ENCODE results near the gene OR2A7. TPM values are rescaled to one million over a fixed set of nuclear protein-coding genes. Genes with fewer than 3 reads are reported as not detected.
"Not testable (repeated sequence)": the region's sequence is repeated elsewhere in the genome, so short reads cannot be mapped to it uniquely, and the experiment has no call there.

OR2A7 gene
- total and polyA plus RNA-seq, 10 of the 15 experiments (the other 5 are each of a cell fraction or from before 2014, with no cell fraction given): 0.34 to 2.3 (median 0.89) TPM

- intact Hi-C loops (cut with micrococcal nuclease; ENCODE audit: unreplicated experiment); FAIRE-seq; H2AFZ ChIP-seq (ENCODE audit: control insufficient read depth, low read depth, low read length); H3K4me1 ChIP-seq (ENCODE audit: control insufficient read depth, insufficient read depth, low read length); in situ Hi-C loops (cut with MboI); BruUV-seq (replicated peaks); H3K27me3 ChIP-seq (replicated peaks in 1 of 2; ENCODE audit: control insufficient read depth in 2 of 2, insufficient read depth in 2 of 2, low read length in 1 of 2); H4K20me1 ChIP-seq (ENCODE audit: control insufficient read depth, insufficient read depth); ATAC-seq; DNase-seq (ENCODE audit: low read depth, low spot score); POLR2A ChIA-PET; CTCF ChIA-PET; H3K79me2 ChIP-seq (ENCODE audit: control insufficient read depth, insufficient read depth, low read length); H3K27ac ChIP-seq (ENCODE audit: control insufficient read depth, insufficient read depth); SMC1A ChIA-PET (ENCODE audit: uncharacterized antibody, unreplicated experiment); RAD21 ChIA-PET (ENCODE audit: unreplicated experiment); H3K9ac ChIP-seq (ENCODE audit: control insufficient read depth, insufficient read depth, low read length); H3K4me3 ChIP-seq; H3K36me3 ChIP-seq (ENCODE audit: control insufficient read depth in 2 of 2, insufficient read depth in 2 of 2, low read length in 1 of 2); H3K4me2 ChIP-seq (ENCODE audit: control insufficient read depth, insufficient read depth); H3K9me3 ChIP-seq (replicated peaks; ENCODE audit: control insufficient read depth, insufficient read depth, low read length): not testable (repeated sequence)
- WGBS (ENCODE audit: insufficient coverage, insufficient replicate concordance, low lambda C conversion rate, missing lambda C conversion rate): 64% methylated on average over 2 of the region's 4 CpGs
Measured at GRCh38 chr7:144226866-144227265, 37.7 kb downstream of the OR2A7 start.

- FAIRE-seq; H3K4me2 ChIP-seq (ENCODE audit: control insufficient read depth, insufficient read depth); intact Hi-C loops (cut with micrococcal nuclease; ENCODE audit: unreplicated experiment); H3K9ac ChIP-seq (ENCODE audit: control insufficient read depth, insufficient read depth, low read length); CTCF ChIA-PET; SMC1A ChIA-PET (ENCODE audit: uncharacterized antibody, unreplicated experiment); in situ Hi-C loops (cut with MboI); RAD21 ChIA-PET (ENCODE audit: unreplicated experiment); POLR2A ChIA-PET; H3K27me3 ChIP-seq (replicated peaks in 1 of 2; ENCODE audit: control insufficient read depth in 2 of 2, insufficient read depth in 2 of 2, low read length in 1 of 2); H4K20me1 ChIP-seq (ENCODE audit: control insufficient read depth, insufficient read depth); H2AFZ ChIP-seq (ENCODE audit: control insufficient read depth, low read depth, low read length); BruUV-seq (replicated peaks); H3K27ac ChIP-seq (ENCODE audit: control insufficient read depth, insufficient read depth); H3K79me2 ChIP-seq (ENCODE audit: control insufficient read depth, insufficient read depth, low read length); H3K4me3 ChIP-seq; H3K4me1 ChIP-seq (ENCODE audit: control insufficient read depth, insufficient read depth, low read length); DNase-seq (ENCODE audit: low read depth, low spot score); H3K36me3 ChIP-seq (ENCODE audit: control insufficient read depth in 2 of 2, insufficient read depth in 2 of 2, low read length in 1 of 2); H3K9me3 ChIP-seq (replicated peaks; ENCODE audit: control insufficient read depth, insufficient read depth, low read length): not testable (repeated sequence)
- peak; percentile 31; the same call in 2 of the 3 replicates for ATAC-seq
Measured at GRCh38 chr7:144223675-144224074, 40.9 kb downstream of the OR2A7 start.

- ATAC-seq; SMC1A ChIA-PET (ENCODE audit: uncharacterized antibody, unreplicated experiment): not testable (repeated sequence)
- peak; percentile 47 for FAIRE-seq
Measured at GRCh38 chr7:144220531-144220930, 44.1 kb downstream of the OR2A7 start.

GRCh38 chr7:144219149-144219548 is 45.4 kb downstream of the OR2A7 start:
- H3K27ac ChIP-seq (ENCODE audit: control insufficient read depth, insufficient read depth); H2AFZ ChIP-seq (ENCODE audit: control insufficient read depth, low read depth, low read length); POLR2A ChIA-PET; H3K4me3 ChIP-seq; H3K27me3 ChIP-seq (replicated peaks in 1 of 2; ENCODE audit: control insufficient read depth in 2 of 2, insufficient read depth in 2 of 2, low read length in 1 of 2); SMC1A ChIA-PET (ENCODE audit: uncharacterized antibody, unreplicated experiment); in situ Hi-C loops (cut with MboI); DNase-seq (ENCODE audit: low read depth, low spot score); H3K79me2 ChIP-seq (ENCODE audit: control insufficient read depth, insufficient read depth, low read length); H4K20me1 ChIP-seq (ENCODE audit: control insufficient read depth, insufficient read depth); H3K4me2 ChIP-seq (ENCODE audit: control insufficient read depth, insufficient read depth); intact Hi-C loops (cut with micrococcal nuclease; ENCODE audit: unreplicated experiment); H3K36me3 ChIP-seq (ENCODE audit: control insufficient read depth in 2 of 2, insufficient read depth in 2 of 2, low read length in 1 of 2); H3K4me1 ChIP-seq (ENCODE audit: control insufficient read depth, insufficient read depth, low read length); H3K9ac ChIP-seq (ENCODE audit: control insufficient read depth, insufficient read depth, low read length); RAD21 ChIA-PET (ENCODE audit: unreplicated experiment); BruUV-seq (replicated peaks); CTCF ChIA-PET; H3K9me3 ChIP-seq (replicated peaks; ENCODE audit: control insufficient read depth, insufficient read depth, low read length): not testable (repeated sequence)
- WGBS (ENCODE audit: insufficient coverage, insufficient replicate concordance, low lambda C conversion rate, missing lambda C conversion rate): no CpG with 5 or more reads among the region's 4 CpGs
- FAIRE-seq: peak; percentile 88
- peak; percentile 73 for ATAC-seq

More at GRCh38 chr7:144220531-144220930, 44.1 kb downstream of the OR2A7 start:
- CTCF ChIA-PET; RAD21 ChIA-PET (ENCODE audit: unreplicated experiment); H4K20me1 ChIP-seq (ENCODE audit: control insufficient read depth, insufficient read depth); intact Hi-C loops (cut with micrococcal nuclease; ENCODE audit: unreplicated experiment); H3K4me1 ChIP-seq (ENCODE audit: control insufficient read depth, insufficient read depth, low read length); POLR2A ChIA-PET; H3K79me2 ChIP-seq (ENCODE audit: control insufficient read depth, insufficient read depth, low read length); BruUV-seq (replicated peaks); H3K4me2 ChIP-seq (ENCODE audit: control insufficient read depth, insufficient read depth); H2AFZ ChIP-seq (ENCODE audit: control insufficient read depth, low read depth, low read length); H3K4me3 ChIP-seq; DNase-seq (ENCODE audit: low read depth, low spot score); H3K36me3 ChIP-seq (ENCODE audit: control insufficient read depth in 2 of 2, insufficient read depth in 2 of 2, low read length in 1 of 2); H3K9me3 ChIP-seq (replicated peaks; ENCODE audit: control insufficient read depth, insufficient read depth, low read length); H3K27ac ChIP-seq (ENCODE audit: control insufficient read depth, insufficient read depth); H3K9ac ChIP-seq (ENCODE audit: control insufficient read depth, insufficient read depth, low read length); H3K27me3 ChIP-seq (replicated peaks in 1 of 2; ENCODE audit: control insufficient read depth in 2 of 2, insufficient read depth in 2 of 2, low read length in 1 of 2); in situ Hi-C loops (cut with MboI): not testable (repeated sequence)
